Stomach (tissue), 4 donors: Measurements from ENCODE around the gene TUBA1B.

Source experiments
- CTCF ChIP-seq, 7 experiments: fragments of 450-650 bp in 4 of 7; fragments of 200-600 bp in 3 of 7; sonication (generic) in 3 of 7; IDR thresholded peaks; one replicate each; pipeline ENCODE4 v1.5.1; 2016 to 2019; ENCODE audit warnings: antibody characterized with exemption in 7 of 7, control low read depth in 2 of 7, mild to moderate bottlenecking in 1 of 7
- EP300 ChIP-seq: sonication (generic); formaldehyde crosslinking; IDR thresholded peaks from one replicate; pipeline ENCODE4 v1.6.1; 2017; ENCODE audit warnings: antibody characterized with exemption
- POLR2A ChIP-seq, 4 donors: fragments of 450-650 bp; IDR thresholded peaks; one replicate each; pipeline ENCODE4 v1.6.1; 2016; ENCODE audit warnings: antibody characterized with exemption in 4 of 4, control low read depth in 2 of 4, mild to moderate bottlenecking in 1 of 4, moderate library complexity in 1 of 4
- POLR2AphosphoS5 ChIP-seq, 3 donors: sonication (generic); formaldehyde crosslinking; IDR thresholded peaks; one replicate each; pipeline ENCODE4 v1.6.1; 2016; ENCODE audit warnings: antibody characterized with exemption in 3 of 3

DNA sequence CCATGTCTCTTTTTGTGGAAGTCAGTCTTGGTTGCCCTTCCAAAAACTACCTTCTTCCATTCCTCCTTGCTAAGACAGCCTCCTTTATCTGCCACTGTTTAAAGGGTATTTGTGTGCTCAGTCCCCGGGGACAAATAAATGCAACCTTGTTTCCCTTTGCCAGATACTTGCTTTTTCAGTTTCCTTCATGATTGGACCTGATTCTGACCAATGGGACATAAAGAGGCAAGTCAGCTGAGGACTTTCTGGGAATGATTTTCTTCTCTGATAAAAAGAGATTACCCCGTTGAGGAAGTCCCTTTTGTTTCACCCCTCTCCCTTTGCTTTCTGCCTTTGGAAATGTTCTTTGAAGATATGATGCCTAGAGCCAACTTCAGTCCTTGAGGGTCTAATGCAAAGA lies 7.4 kb upstream of the TUBA1B start:
- no peak for TF ChIP-seq POLR2A (IDR thresholded peaks at IDR 0.05)
- no peak for TF ChIP-seq CTCF (IDR thresholded peaks at IDR 0.05)
- no peak for TF ChIP-seq EP300
- TF ChIP-seq POLR2AphosphoS5 (IDR thresholded peaks at IDR 0.05) = no peak
